DND-41 (cell line): ENCODE measurements around the gene LRRFIP2.

ENCODE experiments used
- ATAC-seq: fragments of 200-7000 bp; cut with Tn5 transposase; 3 replicates; pipeline ENCODE4 v1.9.1; 2021; ENCODE audit warnings: low read depth; ENCODE audit not compliant: insufficient read depth
- DNase-seq: peaks from one replicate; pipeline ENCODE4 v3.0.0-alpha.2; 2020
- H2AFZ ChIP-seq: 2 replicates; pipeline ENCODE4 v1.6.0; 2012; ENCODE audit warnings: low read depth, low read length
- H3K27ac ChIP-seq: 2 replicates; pipeline ENCODE4 v1.5.1; 2012; ENCODE audit warnings: low read length, inconsistent platforms
- H3K27me3 ChIP-seq: fragments of 200-600 bp; sonication (generic); 2 replicates; pipeline ENCODE4 v1.6.0; 2012; ENCODE audit warnings: low read length, mild to moderate bottlenecking, inconsistent platforms; ENCODE audit not compliant: insufficient read depth, poor library complexity
- H3K36me3 ChIP-seq: 2 replicates; pipeline ENCODE4 v1.5.1; 2012; ENCODE audit warnings: low read length, inconsistent platforms; ENCODE audit not compliant: insufficient read depth
- H3K4me1 ChIP-seq: 2 replicates; pipeline ENCODE4 v1.5.1; 2012; ENCODE audit warnings: mild to moderate bottlenecking, low read length; ENCODE audit not compliant: insufficient read depth
- H3K4me2 ChIP-seq: 2 replicates; pipeline ENCODE4 v1.6.0; 2012; ENCODE audit warnings: mild to moderate bottlenecking, moderate library complexity, low read length, inconsistent platforms; ENCODE audit not compliant: insufficient read depth
- H3K4me3 ChIP-seq, 2 experiments: fragments of 200-600 bp in 1 of 2; shearing (Covaris generic) in 1 of 2; 2 replicates each; pipeline ENCODE4 v1.5.1; 2012 to 2016; ENCODE audit warnings: inconsistent platforms in 2 of 2, low read length in 2 of 2, mild to moderate bottlenecking in 2 of 2, low read depth in 1 of 2, moderate library complexity in 1 of 2
- H3K79me2 ChIP-seq: 2 replicates; pipeline ENCODE4 v1.6.0; 2012; ENCODE audit warnings: low read length, inconsistent platforms; ENCODE audit not compliant: insufficient read depth
- H3K9ac ChIP-seq: 2 replicates; pipeline ENCODE4 v1.6.0; 2012; ENCODE audit warnings: low read depth, mild to moderate bottlenecking, inconsistent platforms, low read length, moderate library complexity
- H3K9me3 ChIP-seq: 2 replicates; pipeline ENCODE4 v1.5.1; 2012; ENCODE audit warnings: low read length, moderate library complexity, mild to moderate bottlenecking, inconsistent platforms; ENCODE audit not compliant: insufficient read depth, severe bottlenecking
- H4K20me1 ChIP-seq: 2 replicates; pipeline ENCODE4 v1.6.0; 2012; ENCODE audit warnings: low read length; ENCODE audit not compliant: insufficient read depth
- EZH2 ChIP-seq: IDR thresholded peaks from 3 replicates; pipeline ENCODE4 v1.6.1; 2012; ENCODE audit warnings: borderline replicate concordance, low read depth, mild to moderate bottlenecking, moderate library complexity, low read length, inconsistent platforms; ENCODE audit not compliant: severe bottlenecking
- TF ChIP-seq, protein P1 (sequence below): IDR thresholded peaks from 2 replicates; pipeline ENCODE4 v1.5.1; 2012; ENCODE audit warnings: borderline replicate concordance, low read length, moderate library complexity, mild to moderate bottlenecking; ENCODE audit not compliant: poor library complexity, severe bottlenecking; ENCODE audit errors: extremely low read depth

The LRRFIP2 gene

DNA sequence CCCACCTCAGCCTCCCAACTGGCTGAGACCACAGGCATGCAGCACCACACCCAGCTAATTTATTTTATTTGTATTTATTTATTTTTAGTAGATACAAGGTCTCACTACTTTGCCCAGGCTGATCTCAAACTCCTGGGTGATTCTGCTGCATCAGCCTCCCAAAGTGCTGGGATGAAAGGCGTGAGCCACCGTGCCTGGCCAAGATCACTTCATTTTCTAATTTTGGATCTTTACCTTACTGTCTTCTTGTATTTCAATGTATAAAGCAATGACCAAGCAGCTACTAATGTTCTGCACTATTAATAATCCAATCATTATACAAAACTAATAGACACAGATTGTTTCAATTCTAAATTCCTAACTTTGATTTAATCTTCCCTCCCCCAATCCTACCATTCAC lies 56.2 kb downstream of the LRRFIP2 start:
- no peaks in the 10 kb centered on the region for H4K20me1 ChIP-seq
- H3K36me3 ChIP-seq: 0 out of 2 replicates have a peak, but pooled peaks cover 4% of the 10 kb centered on the region
- H3K4me1 ChIP-seq: no peaks in the 10 kb centered on the region
- H3K4me3 ChIP-seq: no peak overlapping the region
- no peaks in the 10 kb centered on the region for H3K9me3 ChIP-seq
- no peak overlapping the region for H3K4me2 ChIP-seq
- no peak overlapping the region for H3K9ac ChIP-seq
- H3K79me2 ChIP-seq: no peaks in the 10 kb centered on the region
- no peak for TF ChIP-seq EZH2
- TF ChIP-seq, protein P1, sequence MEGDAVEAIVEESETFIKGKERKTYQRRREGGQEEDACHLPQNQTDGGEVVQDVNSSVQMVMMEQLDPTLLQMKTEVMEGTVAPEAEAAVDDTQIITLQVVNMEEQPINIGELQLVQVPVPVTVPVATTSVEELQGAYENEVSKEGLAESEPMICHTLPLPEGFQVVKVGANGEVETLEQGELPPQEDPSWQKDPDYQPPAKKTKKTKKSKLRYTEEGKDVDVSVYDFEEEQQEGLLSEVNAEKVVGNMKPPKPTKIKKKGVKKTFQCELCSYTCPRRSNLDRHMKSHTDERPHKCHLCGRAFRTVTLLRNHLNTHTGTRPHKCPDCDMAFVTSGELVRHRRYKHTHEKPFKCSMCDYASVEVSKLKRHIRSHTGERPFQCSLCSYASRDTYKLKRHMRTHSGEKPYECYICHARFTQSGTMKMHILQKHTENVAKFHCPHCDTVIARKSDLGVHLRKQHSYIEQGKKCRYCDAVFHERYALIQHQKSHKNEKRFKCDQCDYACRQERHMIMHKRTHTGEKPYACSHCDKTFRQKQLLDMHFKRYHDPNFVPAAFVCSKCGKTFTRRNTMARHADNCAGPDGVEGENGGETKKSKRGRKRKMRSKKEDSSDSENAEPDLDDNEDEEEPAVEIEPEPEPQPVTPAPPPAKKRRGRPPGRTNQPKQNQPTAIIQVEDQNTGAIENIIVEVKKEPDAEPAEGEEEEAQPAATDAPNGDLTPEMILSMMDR: no peak
- ATAC-seq (no peak), DNase-seq (no peak)
- H3K27me3 ChIP-seq: no peaks in the 10 kb centered on the region
- no peak overlapping the region for H3K27ac ChIP-seq
- no peak overlapping the region for H2AFZ ChIP-seq

DNA sequence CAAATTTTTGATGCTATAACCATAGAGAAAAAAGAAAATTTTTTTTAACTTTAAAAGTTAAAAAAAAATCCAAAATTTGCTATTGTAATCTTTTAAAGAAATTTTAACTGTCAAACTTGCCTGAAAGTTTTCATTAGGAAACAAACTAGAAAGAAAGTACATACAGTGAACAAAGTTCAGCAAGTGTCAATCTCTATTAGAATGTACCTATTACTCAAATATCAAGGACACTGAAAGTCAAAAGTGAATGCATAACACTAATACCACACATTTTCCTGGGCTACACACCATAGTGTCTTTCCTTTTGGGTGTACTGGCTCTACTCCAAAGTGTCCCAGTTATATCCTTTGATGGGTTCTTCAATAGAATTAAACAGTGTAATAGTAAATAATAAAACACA lies 56.8 kb downstream of the LRRFIP2 start:
- Histone ChIP-seq H2AFZ (no peak overlapping the region), H3K9ac (no peak overlapping the region), H3K27ac (no peak overlapping the region), H3K27me3 (no peaks in the 10 kb centered on the region), H3K79me2 (no peaks in the 10 kb centered on the region), H3K4me2 (no peak overlapping the region), H3K9me3 (no peaks in the 10 kb centered on the region), H3K4me1 (no peaks in the 10 kb centered on the region), H3K36me3 (0 out of 2 replicates have a peak, but pooled peaks cover 4% of the 10 kb centered on the region), H4K20me1 (no peaks in the 10 kb centered on the region), H3K4me3 (no peak overlapping the region)
- ATAC-seq (no peak), DNase-seq (no peak)
- TF ChIP-seq, protein P1: no peak
- TF ChIP-seq EZH2: no peak

DNA sequence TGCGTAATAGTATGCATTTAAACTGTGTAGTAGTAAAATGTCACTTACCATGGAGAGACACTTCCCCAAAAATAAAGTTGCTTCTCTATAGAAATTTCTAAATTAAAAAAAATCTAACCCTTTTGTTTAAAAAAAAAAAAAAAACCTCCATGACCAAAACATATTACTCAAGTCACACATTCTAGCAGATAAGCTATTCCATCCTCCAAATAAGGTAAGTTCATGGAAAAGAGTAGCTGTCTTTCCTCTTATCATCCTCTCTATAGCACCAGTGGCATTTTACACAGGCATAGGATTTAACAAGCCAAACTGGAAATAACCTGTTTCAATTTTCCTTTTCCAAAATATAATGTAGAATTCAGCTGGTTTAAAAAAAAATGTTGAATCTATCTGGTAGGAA lies 57.4 kb downstream of the LRRFIP2 start:
- ATAC-seq: no peak
- no peak for TF ChIP-seq EZH2
- TF ChIP-seq, protein P1: no peak
- Histone ChIP-seq H3K36me3 (0 out of 2 replicates have a peak, but pooled peaks cover 4% of the 10 kb centered on the region), H2AFZ (no peak overlapping the region), H3K9me3 (no peaks in the 10 kb centered on the region), H4K20me1 (no peaks in the 10 kb centered on the region), H3K4me2 (no peak overlapping the region), H3K27ac (no peak overlapping the region), H3K4me1 (no peaks in the 10 kb centered on the region), H3K27me3 (no peaks in the 10 kb centered on the region), H3K4me3 (no peak overlapping the region), H3K9ac (no peak overlapping the region), H3K79me2 (no peaks in the 10 kb centered on the region)
- DNase-seq: no peak

DNA sequence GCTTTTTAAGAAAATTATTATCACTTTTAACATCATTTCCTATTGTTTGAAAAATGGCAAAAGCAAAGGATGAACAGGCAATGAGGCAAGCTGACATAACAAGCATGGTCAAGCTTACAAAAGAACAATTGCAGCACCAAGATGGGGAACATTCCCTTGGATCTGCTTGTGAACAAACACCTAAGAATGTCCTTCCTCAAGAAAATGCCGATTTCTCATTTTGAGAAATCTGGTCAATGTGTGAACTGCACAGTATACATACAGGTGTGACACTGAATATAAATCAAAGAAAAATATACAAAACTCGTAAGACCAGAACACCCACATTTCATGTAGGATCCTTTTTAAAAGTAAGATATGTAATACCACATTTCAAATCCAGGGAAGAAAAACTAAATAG lies 58.9 kb downstream of the LRRFIP2 start:
- no peaks in the 10 kb centered on the region for H3K79me2 ChIP-seq
- no peaks in the 10 kb centered on the region for H3K36me3 ChIP-seq
- H3K4me1 ChIP-seq: no peaks in the 10 kb centered on the region
- H3K9ac ChIP-seq: no peak overlapping the region
- no peaks in the 10 kb centered on the region for H4K20me1 ChIP-seq
- no peak overlapping the region for H2AFZ ChIP-seq
- H3K4me3 ChIP-seq: no peak overlapping the region
- H3K27me3 ChIP-seq: no peaks in the 10 kb centered on the region
- no peak for ATAC-seq
- H3K4me2 ChIP-seq: no peak overlapping the region
- no peak for DNase-seq
- TF ChIP-seq, protein P1: no peak
- no peak for TF ChIP-seq EZH2
- no peaks in the 10 kb centered on the region for H3K9me3 ChIP-seq
- no peak overlapping the region for H3K27ac ChIP-seq
